Peyer's patch (tissue), 4 donors: ENCODE measurements around the gene LIPE. TPM values are rescaled to one million over a fixed set of nuclear protein-coding genes. Genes with fewer than 3 reads are reported as not detected.

ENCODE experiments used
- DNase-seq, 3 donors: peaks; one replicate each; pipeline ENCODE4 v3.0.0-alpha.2; 2017 to 2019
- H3K27ac ChIP-seq, 4 donors: fragments of 200-600 bp; sonication (generic); one replicate each; pipeline ENCODE4 v1.5.1; 2016 to 2019
- H3K27me3 ChIP-seq, 2 donors: fragments of 200-600 bp; sonication (generic); one replicate each; pipeline ENCODE4 v1.5.1; 2019
- H3K36me3 ChIP-seq, 3 donors: fragments of 200-600 bp; sonication (generic); one replicate each; pipeline ENCODE4 v1.5.1; 2016 to 2019
- H3K4me1 ChIP-seq, 4 donors: fragments of 200-600 bp; sonication (generic); one replicate each; pipeline ENCODE4 v1.5.1; 2016 to 2019
- H3K4me3 ChIP-seq, 4 donors: fragments of 200-600 bp; sonication (generic); 1 replicate in 3 of 4; 2 replicates in 1 of 4; pipeline ENCODE4 v1.5.1; 2016 to 2019; ENCODE audit warnings: mild to moderate bottlenecking in 1 of 4
- H3K9me3 ChIP-seq, 4 donors: fragments of 200-600 bp; sonication (generic); one replicate each; pipeline ENCODE4 v1.5.1; 2016 to 2019; ENCODE audit warnings: mild to moderate bottlenecking in 1 of 4
- POLR2A ChIP-seq, 2 donors: fragments of 450-650 bp; IDR thresholded peaks; one replicate each; pipeline ENCODE4 v1.5.1; 2017; ENCODE audit warnings: antibody characterized with exemption in 2 of 2, mild to moderate bottlenecking in 2 of 2, moderate library complexity in 2 of 2
- total RNA-seq, 4 donors: library from RNA; depleted of rRNA; stranded (reverse); fragments of >200 nt; gene quantifications; one replicate each; pipeline ENCODE4 v1.1.0, GENCODE V29; 2016
- TF ChIP-seq, protein P1 (sequence below), 6 experiments: fragments of 450-650 bp in 4 of 6; fragments of 200-600 bp in 2 of 6; sonication (generic) in 1 of 6; IDR thresholded peaks; one replicate each; pipeline ENCODE4 v1.5.1; 2017 to 2019; ENCODE audit warnings: antibody characterized with exemption in 6 of 6, mild to moderate bottlenecking in 3 of 6, moderate library complexity in 1 of 6

LIPE gene
- total RNA-seq, 4 donors from 2014 or later, result 28.9 to 46.6 (median 34.8) TPM

DNA sequence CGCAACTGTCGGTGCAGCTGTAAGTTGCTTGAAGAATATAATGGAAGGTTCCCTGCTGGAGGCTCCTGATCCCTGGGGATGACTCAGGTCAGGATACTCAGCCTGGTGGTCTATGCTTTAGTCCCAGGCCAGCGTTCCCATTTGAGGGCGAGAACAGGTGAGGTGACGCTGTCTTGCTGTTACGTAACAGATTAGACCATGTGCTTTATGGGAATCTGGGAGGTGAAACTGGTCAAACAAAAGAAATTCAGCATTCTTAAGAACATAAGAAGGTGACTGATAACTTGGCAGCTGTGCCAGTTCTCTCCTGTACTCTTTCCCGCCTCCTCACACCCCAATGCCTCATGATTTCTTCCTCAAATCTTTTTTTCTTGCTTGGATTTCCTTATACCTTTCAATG is 15.6 kb upstream of the LIPE start, which contains the start of gene CXCL17:
CXCL17 (minus strand) TSS at position 114 of the 400 bp plus-strand sequence. CDS start 114 bp downstream, outside the sequence.
- TF ChIP-seq, protein P1, sequence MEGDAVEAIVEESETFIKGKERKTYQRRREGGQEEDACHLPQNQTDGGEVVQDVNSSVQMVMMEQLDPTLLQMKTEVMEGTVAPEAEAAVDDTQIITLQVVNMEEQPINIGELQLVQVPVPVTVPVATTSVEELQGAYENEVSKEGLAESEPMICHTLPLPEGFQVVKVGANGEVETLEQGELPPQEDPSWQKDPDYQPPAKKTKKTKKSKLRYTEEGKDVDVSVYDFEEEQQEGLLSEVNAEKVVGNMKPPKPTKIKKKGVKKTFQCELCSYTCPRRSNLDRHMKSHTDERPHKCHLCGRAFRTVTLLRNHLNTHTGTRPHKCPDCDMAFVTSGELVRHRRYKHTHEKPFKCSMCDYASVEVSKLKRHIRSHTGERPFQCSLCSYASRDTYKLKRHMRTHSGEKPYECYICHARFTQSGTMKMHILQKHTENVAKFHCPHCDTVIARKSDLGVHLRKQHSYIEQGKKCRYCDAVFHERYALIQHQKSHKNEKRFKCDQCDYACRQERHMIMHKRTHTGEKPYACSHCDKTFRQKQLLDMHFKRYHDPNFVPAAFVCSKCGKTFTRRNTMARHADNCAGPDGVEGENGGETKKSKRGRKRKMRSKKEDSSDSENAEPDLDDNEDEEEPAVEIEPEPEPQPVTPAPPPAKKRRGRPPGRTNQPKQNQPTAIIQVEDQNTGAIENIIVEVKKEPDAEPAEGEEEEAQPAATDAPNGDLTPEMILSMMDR (IDR thresholded peaks at IDR 0.05), result no peak
- TF ChIP-seq POLR2A (IDR thresholded peaks at IDR 0.05), result no peak
- no peak for DNase-seq
- H3K27ac ChIP-seq, result peak within 1 kb of the TSS in 1 of 4 donors; percentile 30
- H3K4me3 ChIP-seq, result no peak within 1 kb of the TSS
- H3K9me3 ChIP-seq, result no peaks in the 10 kb centered on the region
- peaks cover 0 to 7% (median 0%) of the 10 kb centered on the region in 4 donors for H3K4me1 ChIP-seq
- no peaks in the 10 kb centered on the region for H3K36me3 ChIP-seq
- no peaks in the 10 kb centered on the region for H3K27me3 ChIP-seq

DNA sequence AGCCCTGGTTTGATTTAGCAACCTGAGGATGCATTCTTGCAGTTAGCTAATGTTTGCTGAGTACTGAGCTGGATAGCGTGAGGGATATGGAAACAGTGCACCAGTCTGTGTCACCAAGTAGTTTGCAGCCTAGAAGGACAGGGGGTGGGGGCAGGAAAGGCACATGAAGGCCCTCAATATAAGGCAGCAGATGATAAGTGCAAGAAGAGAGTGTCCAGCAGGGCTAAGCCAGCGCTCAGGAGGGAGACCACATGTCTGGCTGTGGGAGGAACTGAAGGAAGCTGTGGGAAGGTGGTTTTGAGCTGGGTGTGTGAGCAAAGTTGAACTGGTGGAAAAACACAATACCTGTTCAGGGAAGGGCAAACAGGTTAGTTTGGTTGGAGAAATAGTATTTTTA is 13.9 kb upstream of the LIPE start:
- no peak overlapping the region for H3K27ac ChIP-seq
- no peak for DNase-seq

DNA sequence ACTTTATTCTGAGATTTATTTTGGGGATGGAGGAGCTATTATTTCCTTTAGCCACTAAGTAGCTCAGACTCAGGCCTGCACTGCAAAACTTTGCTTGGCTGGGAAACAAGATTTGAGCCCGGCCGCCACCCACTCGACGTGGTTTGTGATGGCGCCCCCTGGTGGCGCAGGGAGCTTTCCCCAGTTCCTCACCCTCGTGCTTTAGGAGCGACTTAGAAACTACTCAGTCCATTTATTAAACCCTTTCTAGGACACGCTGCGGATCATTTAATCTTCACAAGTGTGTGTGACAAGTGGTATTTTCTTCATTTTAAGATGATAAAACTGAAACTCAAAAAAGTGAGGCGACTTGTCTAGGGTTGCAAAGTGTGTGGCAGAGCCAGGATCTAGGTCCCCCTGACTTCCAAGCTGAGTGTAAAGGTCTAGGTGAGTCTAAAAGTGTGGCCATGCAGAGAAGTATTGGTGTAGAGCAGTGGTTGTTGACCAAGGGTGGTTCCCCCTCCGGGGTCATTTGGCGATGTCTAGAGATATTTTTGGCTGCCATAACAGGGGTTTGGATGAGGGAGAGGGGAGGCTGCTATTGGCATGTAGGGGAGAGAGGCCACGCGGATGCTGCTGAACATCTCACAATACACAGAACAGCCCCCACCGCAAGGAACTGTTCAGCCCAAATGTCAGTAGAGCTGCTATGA is 13.3 kb upstream of the LIPE start:
- no peaks in the 10 kb centered on the region for H3K9me3 ChIP-seq
- H3K4me1 ChIP-seq, result peaks cover 0 to 7% (median 0%) of the 10 kb centered on the region in 4 donors
- no peaks in the 10 kb centered on the region for H3K27me3 ChIP-seq
- no peak overlapping the region for H3K27ac ChIP-seq
- no peak for TF ChIP-seq POLR2A (IDR thresholded peaks at IDR 0.05)
- TF ChIP-seq, protein P1 (IDR thresholded peaks at IDR 0.05), result peak; percentile 72 to 95 (median 86)
- peak; percentile 72 to 90 (median 85) for DNase-seq
- no peak overlapping the region for H3K4me3 ChIP-seq
- H3K36me3 ChIP-seq, result no peaks in the 10 kb centered on the region

More for the DNA sequence above, 13.9 kb upstream of the LIPE start:
- no peak overlapping the region for H3K4me3 ChIP-seq
- H3K4me1 ChIP-seq, result peaks cover 0 to 7% (median 0%) of the 10 kb centered on the region in 4 donors
- H3K27me3 ChIP-seq, result no peaks in the 10 kb centered on the region
- no peaks in the 10 kb centered on the region for H3K36me3 ChIP-seq
- no peak for TF ChIP-seq POLR2A (IDR thresholded peaks at IDR 0.05)
- TF ChIP-seq, protein P1 (IDR thresholded peaks at IDR 0.05), result no peak
- no peaks in the 10 kb centered on the region for H3K9me3 ChIP-seq

DNA sequence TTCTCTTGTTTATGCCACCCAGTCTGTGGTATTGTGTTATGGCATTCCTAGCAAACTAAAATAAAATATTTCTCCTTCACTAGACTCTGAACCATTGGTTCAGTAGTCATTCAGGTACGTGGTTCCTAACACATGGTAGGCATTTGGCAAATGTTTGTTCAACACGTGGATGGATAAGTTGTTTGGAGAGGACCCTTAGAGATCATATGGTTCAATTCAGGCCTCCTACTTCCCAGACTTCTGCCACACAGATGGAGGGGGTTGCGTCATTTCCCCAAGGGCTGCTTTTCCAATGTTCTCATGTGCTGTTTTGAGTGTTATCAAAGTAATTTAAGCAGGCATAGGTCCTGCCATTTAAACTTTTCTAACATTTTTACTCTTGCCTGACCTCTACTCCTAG is 8.8 kb upstream of the LIPE start:
- Histone ChIP-seq H3K27me3 (no peaks in the 10 kb centered on the region), H3K4me1 (peaks cover 0 to 7% (median 2%) of the 10 kb centered on the region in 4 donors), H3K4me3 (no peak overlapping the region), H3K36me3 (no peaks in the 10 kb centered on the region), H3K9me3 (no peaks in the 10 kb centered on the region), H3K27ac (no peak overlapping the region)
- TF ChIP-seq POLR2A (IDR thresholded peaks at IDR 0.05), result no peak
- TF ChIP-seq, protein P1 (IDR thresholded peaks at IDR 0.05), result no peak
- DNase-seq, result no peak

DNA sequence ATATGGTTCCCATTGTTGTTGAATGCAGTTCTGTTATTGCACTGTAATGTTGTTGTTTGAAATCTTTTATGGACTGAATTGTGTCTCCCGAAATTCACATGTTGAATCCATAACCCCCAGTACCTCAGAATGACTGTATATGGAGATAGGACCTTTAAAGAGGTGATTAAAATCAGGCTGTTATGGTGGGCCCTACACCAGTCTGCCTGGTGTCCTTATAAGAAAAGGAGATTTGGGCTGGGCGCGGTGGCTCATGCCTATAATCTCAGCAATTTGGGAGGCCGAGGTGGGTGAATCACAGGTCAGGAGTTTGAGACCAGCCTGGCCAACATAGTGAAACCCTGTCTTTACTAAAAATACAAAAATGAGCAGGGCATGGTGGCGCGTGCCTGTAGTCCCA is 8.1 kb upstream of the LIPE start:
- Histone ChIP-seq H3K4me1 (peaks cover 0 to 5% (median 0%) of the 10 kb centered on the region in 4 donors), H3K4me3 (no peak overlapping the region), H3K27ac (no peak overlapping the region), H3K27me3 (no peaks in the 10 kb centered on the region), H3K36me3 (no peaks in the 10 kb centered on the region), H3K9me3 (no peaks in the 10 kb centered on the region)
- TF ChIP-seq POLR2A (IDR thresholded peaks at IDR 0.05), result no peak
- DNase-seq, result no peak

DNA sequence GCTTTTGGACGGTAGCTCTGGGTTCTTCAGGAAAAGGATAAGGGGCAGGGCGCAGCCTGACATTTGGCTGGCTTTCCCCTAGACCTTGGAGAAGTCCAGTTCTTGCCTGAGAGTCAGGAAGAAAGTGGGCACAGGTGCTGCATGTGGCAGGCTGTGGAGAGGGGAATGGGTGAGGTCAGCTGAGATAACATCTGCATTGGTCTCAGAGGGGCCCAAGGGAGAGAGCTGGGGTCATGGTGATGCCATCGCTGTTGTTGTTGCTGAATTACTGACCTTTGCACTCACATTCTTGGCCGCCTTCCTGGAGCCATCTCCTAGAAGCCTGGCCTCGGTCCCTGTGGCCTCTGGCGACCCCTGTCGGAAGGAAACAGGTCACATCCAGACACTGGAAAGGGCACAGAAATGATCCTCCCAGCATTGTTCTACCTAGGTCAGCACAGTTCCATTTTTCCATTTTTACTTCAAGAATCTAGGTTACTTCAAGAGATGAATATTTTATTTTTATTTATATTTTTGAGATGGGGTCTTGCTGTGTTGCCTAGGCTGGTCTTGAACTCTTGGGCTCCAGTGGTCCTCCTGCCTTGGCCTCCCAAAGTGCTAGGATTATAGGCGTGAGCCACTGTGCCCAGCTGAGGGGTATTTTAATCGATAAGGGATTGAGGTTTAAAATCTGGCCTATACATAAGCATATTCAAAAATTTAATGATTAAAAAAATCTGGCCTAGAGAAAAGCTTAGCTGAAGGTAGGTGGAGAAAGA is 6.5 kb upstream of the LIPE start:
- no peaks in the 10 kb centered on the region for H3K36me3 ChIP-seq
- no peaks in the 10 kb centered on the region for H3K9me3 ChIP-seq
- peak overlapping the region in 3 of 4 donors; percentile 39 to 76 (median 59) for H3K27ac ChIP-seq
- H3K4me3 ChIP-seq, result no peak overlapping the region
- H3K27me3 ChIP-seq, result no peaks in the 10 kb centered on the region
- peak; percentile 71 to 95 (median 90) for DNase-seq
- TF ChIP-seq POLR2A (IDR thresholded peaks at IDR 0.05), result no peak
- TF ChIP-seq, protein P1 (IDR thresholded peaks at IDR 0.05), result peak; percentile 28 to 94 (median 82)
- H3K4me1 ChIP-seq, result peaks cover 0 to 5% (median 0%) of the 10 kb centered on the region in 4 donors
